ENCODE data around the gene OR10C1.

The OR10C1 gene

GRCh38 chr6:29487660-29488059 is 48.6 kb downstream of the OR10C1 start, which contains the start of gene MAS1L:
Gene MAS1L (minus strand): TSS chr6:29487956. CDS start chr6:29487902, 54 bp downstream.
- no peak for TF ChIP-seq CTCF (IDR thresholded peaks at IDR 0.05)
- no peak for DNase-seq (ENCODE audit: low spot score)
- Histone ChIP-seq H3K27ac (no peak within 1 kb of the TSS), H3K4me3 (no peak within 1 kb of the TSS)

- Histone ChIP-seq H3K4me3 (no peak overlapping the region), H3K27ac (no peak overlapping the region)
- TF ChIP-seq CTCF (IDR thresholded peaks at IDR 0.05): no peak
- no peak for DNase-seq (ENCODE audit: low spot score)
These were observed 49.8 kb downstream of the OR10C1 start for GRCh38 chr6:29488874-29489273.

- DNase-seq (ENCODE audit: low spot score): no peak
- Histone ChIP-seq H3K4me3 (no peak overlapping the region), H3K27ac (no peak overlapping the region)
- TF ChIP-seq CTCF (IDR thresholded peaks at IDR 0.05): no peak
These were observed 50.2 kb downstream of the OR10C1 start for GRCh38 chr6:29489286-29489685.

- H3K27ac ChIP-seq: no peak overlapping the region
- no peak for DNase-seq (ENCODE audit: low spot score)
- no peak for TF ChIP-seq CTCF (IDR thresholded peaks at IDR 0.05)
- no peak overlapping the region for H3K4me3 ChIP-seq
These were observed 50.9 kb downstream of the OR10C1 start for GRCh38 chr6:29490055-29490454.

GRCh38 chr6:29490552-29490951 is 51.4 kb downstream of the OR10C1 start:
- Histone ChIP-seq H3K4me3 (no peak overlapping the region), H3K27ac (no peak overlapping the region)
- DNase-seq (ENCODE audit: low spot score): no peak
- no peak for TF ChIP-seq CTCF (IDR thresholded peaks at IDR 0.05)
